ENCODE results near the gene METTL25B.

Gene METTL25B

DNA sequence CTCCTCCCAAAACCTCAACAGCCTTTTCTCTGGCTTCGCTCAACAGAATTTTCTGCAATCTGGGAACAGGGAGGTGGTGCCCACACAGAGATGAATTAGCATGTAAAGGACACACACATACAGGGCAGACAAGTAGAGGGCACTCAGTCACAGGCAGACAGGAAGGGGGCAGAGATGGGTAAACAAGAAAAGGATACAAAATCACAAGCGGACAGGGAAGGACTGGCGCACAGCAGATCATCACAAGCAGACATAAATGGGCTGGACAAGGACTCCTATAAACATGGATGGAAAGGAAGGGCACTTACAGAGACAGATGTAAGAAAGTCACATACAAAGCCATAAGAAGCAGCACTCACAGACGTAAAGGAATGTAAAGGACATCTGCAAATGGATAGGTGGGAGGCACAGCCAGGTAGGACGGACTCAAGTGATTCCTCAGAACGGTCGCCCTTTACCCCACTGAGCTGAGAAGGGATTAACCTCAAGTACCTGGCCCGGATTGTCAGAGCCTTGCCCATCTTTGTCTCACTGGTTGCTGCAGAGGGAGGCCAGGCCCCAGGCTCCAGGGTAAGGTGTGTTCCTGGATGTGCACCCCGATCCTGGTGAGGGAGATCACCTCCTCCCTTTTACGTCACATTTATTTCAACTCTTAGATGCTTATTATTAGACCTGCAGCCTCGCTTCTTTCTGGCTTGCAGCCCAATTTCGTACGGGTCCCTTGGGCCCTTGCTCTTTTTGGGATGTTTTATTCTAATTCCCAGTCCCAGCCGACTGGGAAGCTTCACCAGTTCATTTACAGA, 38.2 kb downstream of the METTL25B start:
- peak overlapping the region; percentile 84 for H3K4me2 ChIP-seq (ENCODE audit: low read depth, low read length, poor library complexity, severe bottlenecking)
- H2AFZ ChIP-seq (ENCODE audit: low read length), result peak overlapping the region; percentile 75
- H3K9ac ChIP-seq (ENCODE audit: low read depth, low read length, poor library complexity, severe bottlenecking), result peak overlapping the region; percentile 79
- H3K4me3 ChIP-seq (ENCODE audit: low read length, poor library complexity, severe bottlenecking), result peak overlapping the region; percentile 78
- TF ChIP-seq, protein P1, sequence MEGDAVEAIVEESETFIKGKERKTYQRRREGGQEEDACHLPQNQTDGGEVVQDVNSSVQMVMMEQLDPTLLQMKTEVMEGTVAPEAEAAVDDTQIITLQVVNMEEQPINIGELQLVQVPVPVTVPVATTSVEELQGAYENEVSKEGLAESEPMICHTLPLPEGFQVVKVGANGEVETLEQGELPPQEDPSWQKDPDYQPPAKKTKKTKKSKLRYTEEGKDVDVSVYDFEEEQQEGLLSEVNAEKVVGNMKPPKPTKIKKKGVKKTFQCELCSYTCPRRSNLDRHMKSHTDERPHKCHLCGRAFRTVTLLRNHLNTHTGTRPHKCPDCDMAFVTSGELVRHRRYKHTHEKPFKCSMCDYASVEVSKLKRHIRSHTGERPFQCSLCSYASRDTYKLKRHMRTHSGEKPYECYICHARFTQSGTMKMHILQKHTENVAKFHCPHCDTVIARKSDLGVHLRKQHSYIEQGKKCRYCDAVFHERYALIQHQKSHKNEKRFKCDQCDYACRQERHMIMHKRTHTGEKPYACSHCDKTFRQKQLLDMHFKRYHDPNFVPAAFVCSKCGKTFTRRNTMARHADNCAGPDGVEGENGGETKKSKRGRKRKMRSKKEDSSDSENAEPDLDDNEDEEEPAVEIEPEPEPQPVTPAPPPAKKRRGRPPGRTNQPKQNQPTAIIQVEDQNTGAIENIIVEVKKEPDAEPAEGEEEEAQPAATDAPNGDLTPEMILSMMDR (conservative IDR thresholded peaks at IDR 0.05; ENCODE audit: low read length), result no peak
- TF ChIP-seq EZH2phosphoT487 (IDR thresholded peaks at IDR 0.05; ENCODE audit: borderline replicate concordance), result no peak
- H3F3A ChIP-seq (ENCODE audit: low read depth), result no peaks in the 10 kb centered on the region
- peaks cover 33% of the 10 kb centered on the region for H4K20me1 ChIP-seq (ENCODE audit: insufficient read depth, low read length, poor library complexity, severe bottlenecking)
- peaks cover 51% of the 10 kb centered on the region for H3K79me2 ChIP-seq (ENCODE audit: insufficient read depth, low read length)
- H3K9me3 ChIP-seq (ENCODE audit: insufficient read depth, low read depth, low read length), result no peaks in the 10 kb centered on the region
- H3K9me2 ChIP-seq (replicated peaks; ENCODE audit: low read depth, low read length), result no peaks in the 10 kb centered on the region
- H3K4me1 ChIP-seq (ENCODE audit: insufficient read depth, low read length, poor library complexity, severe bottlenecking), result peaks cover 38% of the 10 kb centered on the region
- no peaks in the 10 kb centered on the region for H3K36me3 ChIP-seq (ENCODE audit: insufficient read depth, low read length)
- H3K27me3 ChIP-seq (ENCODE audit: insufficient read depth, low read length, poor library complexity, severe bottlenecking), result no peaks in the 10 kb centered on the region

DNA sequence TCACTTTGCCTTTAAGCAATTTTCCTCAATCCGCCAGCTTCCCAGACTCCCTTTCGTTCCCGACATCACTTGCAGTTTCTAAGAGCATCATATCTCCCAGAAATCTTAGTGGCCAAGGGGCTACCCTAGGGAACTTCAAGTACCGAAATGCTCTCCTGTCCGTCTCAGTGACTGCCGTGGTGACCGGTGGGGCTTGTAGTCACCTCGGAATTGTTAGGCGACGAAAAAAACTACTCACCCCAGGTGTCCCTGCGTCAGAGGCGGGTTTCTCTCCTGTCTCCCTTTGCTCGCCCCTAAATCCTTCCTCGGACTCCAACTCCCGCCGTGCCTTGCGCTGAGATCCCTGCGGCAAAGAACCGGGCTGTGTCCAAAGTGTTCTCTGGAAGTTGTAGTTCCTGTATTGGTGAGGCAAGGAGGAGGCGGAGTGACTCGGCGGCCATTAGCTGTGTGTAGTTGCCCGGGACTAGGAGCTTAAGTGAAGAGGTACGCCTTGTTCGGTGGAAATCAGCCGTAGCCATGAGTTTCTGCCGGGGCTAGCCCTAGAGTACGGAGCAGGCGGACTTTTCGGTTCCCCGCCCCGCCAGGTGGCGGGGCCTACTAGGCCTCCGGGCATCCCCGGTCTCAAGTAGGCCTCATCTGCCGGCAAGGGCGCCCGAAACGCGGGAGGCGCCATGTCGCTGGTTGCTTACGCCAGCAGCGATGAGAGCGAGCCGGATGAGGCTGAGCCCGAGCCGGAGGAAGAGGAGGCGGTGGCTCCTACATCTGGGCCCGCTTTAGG, 39.0 kb downstream of the METTL25B start, which contains the start of gene PRCC:
PRCC (plus strand) TSS at position 435 of the 778 bp plus-strand sequence; CDS start at position 672, 237 bp downstream.
- Histone ChIP-seq H3K4me1 (ENCODE audit: insufficient read depth, low read length, poor library complexity, severe bottlenecking) (peaks cover 43% of the 10 kb centered on the region), H3K27me3 (ENCODE audit: insufficient read depth, low read length, poor library complexity, severe bottlenecking) (no peaks in the 10 kb centered on the region), H3F3A (ENCODE audit: low read depth) (no peaks in the 10 kb centered on the region), H3K79me2 (ENCODE audit: insufficient read depth, low read length) (peaks cover 58% of the 10 kb centered on the region), H2AFZ (ENCODE audit: low read length) (peak within 1 kb of the TSS; percentile 75), H3K4me2 (ENCODE audit: low read depth, low read length, poor library complexity, severe bottlenecking) (peak within 1 kb of the TSS; percentile 95), H3K4me3 (ENCODE audit: low read length, poor library complexity, severe bottlenecking) (peak within 1 kb of the TSS; percentile 78), H3K9me2 (replicated peaks; ENCODE audit: low read depth, low read length) (no peaks in the 10 kb centered on the region), H3K9me3 (ENCODE audit: insufficient read depth, low read depth, low read length) (no peaks in the 10 kb centered on the region), H3K36me3 (ENCODE audit: insufficient read depth, low read length) (no peaks in the 10 kb centered on the region), H3K9ac (ENCODE audit: low read depth, low read length, poor library complexity, severe bottlenecking) (peak within 1 kb of the TSS; percentile 94), H4K20me1 (ENCODE audit: insufficient read depth, low read length, poor library complexity, severe bottlenecking) (peaks cover 41% of the 10 kb centered on the region)
- TF ChIP-seq, protein P1 (conservative IDR thresholded peaks at IDR 0.05; ENCODE audit: low read length), result no peak
- no peak for TF ChIP-seq EZH2phosphoT487 (IDR thresholded peaks at IDR 0.05; ENCODE audit: borderline replicate concordance)

DNA sequence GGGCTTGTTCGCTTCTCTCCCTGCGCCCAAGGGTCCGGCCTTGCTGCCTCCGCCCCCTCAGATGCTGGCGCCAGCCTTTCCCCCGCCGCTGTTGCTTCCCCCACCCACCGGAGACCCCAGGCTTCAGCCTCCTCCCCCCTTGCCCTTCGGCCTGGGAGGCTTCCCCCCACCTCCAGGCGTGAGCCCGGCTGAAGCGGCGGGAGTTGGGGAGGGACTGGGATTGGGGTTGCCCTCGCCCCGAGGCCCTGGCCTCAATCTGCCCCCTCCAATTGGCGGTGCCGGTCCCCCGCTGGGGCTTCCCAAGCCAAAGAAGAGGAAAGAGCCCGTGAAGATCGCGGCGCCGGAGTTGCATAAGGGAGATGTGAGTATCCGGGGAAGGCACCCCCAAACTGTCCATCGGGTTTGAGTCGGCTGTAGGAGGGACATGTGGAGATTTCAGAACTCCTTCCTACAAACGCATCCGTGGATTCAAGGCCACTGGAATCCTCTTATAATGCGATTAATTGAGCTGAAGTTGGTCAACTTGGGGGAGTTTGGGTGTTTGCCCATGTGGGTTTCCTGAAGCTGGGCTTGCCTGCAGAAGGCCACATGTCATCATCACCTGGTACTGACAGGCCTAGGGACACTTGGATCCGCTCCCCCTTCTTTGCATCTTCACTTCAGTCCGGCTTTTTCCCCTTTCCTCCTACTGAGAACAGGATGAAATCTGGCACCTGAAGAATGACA, 39.8 kb downstream of the METTL25B start:
- TF ChIP-seq, protein P1 (conservative IDR thresholded peaks at IDR 0.05; ENCODE audit: low read length), result no peak
- TF ChIP-seq EZH2phosphoT487 (IDR thresholded peaks at IDR 0.05; ENCODE audit: borderline replicate concordance), result no peak

More for the DNA sequence above, 39.8 kb downstream of the METTL25B start:
- peaks cover 66% of the 10 kb centered on the region for H3K79me2 ChIP-seq (ENCODE audit: insufficient read depth, low read length)
- H2AFZ ChIP-seq (ENCODE audit: low read length), result peak overlapping the region; percentile 63
- H4K20me1 ChIP-seq (ENCODE audit: insufficient read depth, low read length, poor library complexity, severe bottlenecking), result peaks cover 47% of the 10 kb centered on the region
- H3K36me3 ChIP-seq (ENCODE audit: insufficient read depth, low read length), result no peaks in the 10 kb centered on the region
- peaks cover 50% of the 10 kb centered on the region for H3K4me1 ChIP-seq (ENCODE audit: insufficient read depth, low read length, poor library complexity, severe bottlenecking)
- no peaks in the 10 kb centered on the region for H3F3A ChIP-seq (ENCODE audit: low read depth)
- peak overlapping the region; percentile 95 for H3K4me2 ChIP-seq (ENCODE audit: low read depth, low read length, poor library complexity, severe bottlenecking)
- H3K9ac ChIP-seq (ENCODE audit: low read depth, low read length, poor library complexity, severe bottlenecking), result peak overlapping the region; percentile 94
- H3K9me2 ChIP-seq (replicated peaks; ENCODE audit: low read depth, low read length), result no peaks in the 10 kb centered on the region
- no peaks in the 10 kb centered on the region for H3K9me3 ChIP-seq (ENCODE audit: insufficient read depth, low read depth, low read length)
- no peaks in the 10 kb centered on the region for H3K27me3 ChIP-seq (ENCODE audit: insufficient read depth, low read length, poor library complexity, severe bottlenecking)
- peak overlapping the region; percentile 78 for H3K4me3 ChIP-seq (ENCODE audit: low read length, poor library complexity, severe bottlenecking)
